Spleen (tissue), 11 donors: ENCODE results near the gene PAWR. TPM values are rescaled to one million over a fixed set of nuclear protein-coding genes. Genes with fewer than 3 reads are reported as not detected.

Source experiments
- DNase-seq: peaks from one replicate; pipeline ENCODE4 v3.0.0-alpha.2; 2020
- H3K27ac ChIP-seq, 8 donors: fragments of 200-600 bp; sonication (generic) in 7 of 8; 1 replicate in 4 of 8; 2 replicates in 4 of 8; pipeline versions ENCODE4 v1.5.0 to v1.8.0; 2016 to 2021; ENCODE audit warnings: inconsistent platforms in 4 of 8, mild to moderate bottlenecking in 4 of 8, moderate library complexity in 1 of 8
- H3K27me3 ChIP-seq, 7 donors: fragments of 200-600 bp; sonication (generic) in 6 of 7; replicated peaks in 1 of 7; 1 replicate in 4 of 7; 2 replicates in 3 of 7; pipeline versions ENCODE4 v1.5.0 to v1.8.0; 2016 to 2021; ENCODE audit warnings: inconsistent platforms in 3 of 7, mild to moderate bottlenecking in 1 of 7
- H3K36me3 ChIP-seq, 6 donors: fragments of 200-600 bp; sonication (generic) in 5 of 6; 1 replicate in 4 of 6; 2 replicates in 2 of 6; pipeline versions ENCODE4 v1.5.0 to v1.8.0; 2016 to 2021; ENCODE audit warnings: inconsistent platforms in 2 of 6
- H3K4me1 ChIP-seq, 6 donors: fragments of 200-600 bp; sonication (generic) in 5 of 6; 1 replicate in 3 of 6; 2 replicates in 3 of 6; pipeline versions ENCODE4 v1.5.0 to v1.8.0; 2016 to 2021; ENCODE audit warnings: inconsistent platforms in 3 of 6
- H3K4me3 ChIP-seq, 8 donors: fragments of 200-600 bp; sonication (generic) in 7 of 8; 1 replicate in 4 of 8; 2 replicates in 4 of 8; pipeline versions ENCODE4 v1.5.0 to v1.8.0; 2016 to 2021; ENCODE audit warnings: inconsistent platforms in 4 of 8, mild to moderate bottlenecking in 4 of 8, moderate library complexity in 2 of 8
- H3K9me3 ChIP-seq, 8 donors: fragments of 200-600 bp; sonication (generic) in 7 of 8; 1 replicate in 4 of 8; 2 replicates in 4 of 8; pipeline versions ENCODE4 v1.5.0 to v1.8.0; 2016 to 2021; ENCODE audit warnings: inconsistent platforms in 4 of 8
- CTCF ChIP-seq, 11 experiments: fragments of 200-600 bp in 7 of 11; fragments of 450-650 bp in 4 of 11; sonication (generic) in 4 of 11; IDR thresholded peaks in 8 of 11; conservative IDR thresholded peaks in 3 of 11; 1 replicate in 7 of 11; 2 replicates in 4 of 11; pipeline versions ENCODE4 v1.4.0 to v1.8.0; 2016 to 2021; ENCODE audit warnings: antibody characterized with exemption in 11 of 11, inconsistent platforms in 4 of 11, mild to moderate bottlenecking in 1 of 11
- POLR2A ChIP-seq, 3 donors: fragments of 450-650 bp; IDR thresholded peaks; one replicate each; pipeline ENCODE4 v1.5.1; 2017; ENCODE audit warnings: antibody characterized with exemption in 3 of 3, mild to moderate bottlenecking in 1 of 3
- POLR2AphosphoS5 ChIP-seq, 3 donors: sonication (generic); formaldehyde crosslinking; IDR thresholded peaks; one replicate each; pipeline ENCODE4 v1.5.1; 2017; ENCODE audit warnings: antibody characterized with exemption in 3 of 3
- WGBS, 5 donors: extraction: QIAGEN DNeasy Blood & Tissue Kit in 3 of 5; methylation state at CpG; one replicate each; pipeline versions ENCODE4 v1.1.5 to v1.1.7; 2013 to 2018; 5-methylcytosine and 5-hydroxymethylcytosine counted together
- intact Hi-C: fragments of 100-400 bp; cut with DNase I; formaldehyde crosslinking; loops from one replicate; pipeline ENCODE4 v1.15.0; 2023; ENCODE audit warnings: low total_unique reads
- polyA plus RNA-seq, 3 donors: library from polyadenylated mRNA; stranded (reverse); fragments of 200-250 nt; gene quantifications; one replicate each; pipeline ENCODE4 v1.2.1, GENCODE V29; 2013
- total RNA-seq, 7 donors: library from RNA; depleted of rRNA in 3 of 7; stranded (reverse); fragments of >200 nt in 3 of 7; fragmentation: NEBNext Ultra II Directional in 4 of 7; extraction: Animal tissue kit (Norgen Biotek cat#: 25700) in 4 of 7; gene quantifications; one replicate each; pipeline versions ENCODE4 v1.1.0 to v1.2.1, GENCODE V29; 2016 to 2021
- donor health status: healthy with polysubstance abuse.
- donor health status: DM: no; HTN: no; CAD: no; lungs with moderate emphysema.
- donor health status: DM: no; HTN: no; CAD: no.
- donor health status: Bipolar disorder and iron deficiency.
- donor health status: healthy.
- donor health status: DM: no; HTN: no; CAD: no.
- donor health status: DM: yes; HTN: yes; CAD: no.

Gene PAWR
- total and polyA plus RNA-seq, 10 donors, result 16.1 to 38.0 (median 30.3) TPM

DNA sequence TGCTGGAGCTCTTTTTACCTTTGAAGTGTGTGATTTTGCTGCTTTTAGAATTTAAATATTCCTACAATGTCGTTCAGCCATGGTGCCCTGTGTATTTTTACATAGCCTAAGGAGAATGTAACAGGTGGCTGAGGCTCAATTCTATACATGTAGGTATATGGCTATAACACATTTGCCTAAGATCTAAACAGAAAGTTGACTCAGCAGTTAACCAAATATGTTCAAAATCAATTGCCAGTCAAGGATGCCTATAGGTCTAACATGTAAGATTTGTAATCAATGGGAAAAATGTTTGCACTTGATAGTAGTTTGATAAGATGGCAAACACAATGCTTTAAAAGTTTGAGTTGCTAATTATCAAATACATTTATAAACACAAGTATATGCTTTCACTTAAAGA, 8.2 kb downstream of the PAWR start:
- TF ChIP-seq POLR2AphosphoS5 (IDR thresholded peaks at IDR 0.05), result no peak
- no peak for TF ChIP-seq POLR2A (IDR thresholded peaks at IDR 0.05)
- TF ChIP-seq CTCF (IDR thresholded peaks at IDR 0.05 in 8 of 11, conservative IDR thresholded peaks at IDR 0.05 in 3 of 11), result no peak
- no peaks in the 10 kb centered on the region for H3K27me3 ChIP-seq
- H3K4me3 ChIP-seq, result no peak overlapping the region
- no peaks in the 10 kb centered on the region for H3K9me3 ChIP-seq
- no peak for DNase-seq
- H3K36me3 ChIP-seq, result no peaks in the 10 kb centered on the region
- intact Hi-C loops, result no loop called here
- H3K27ac ChIP-seq, result no peak overlapping the region
- peaks cover under 1 to 30% (median 10%) of the 10 kb centered on the region in 6 donors for H3K4me1 ChIP-seq
- WGBS, 5 donors, result 70 to 96% (median 72%) methylated on average over 1 of the region's 1 CpG

DNA sequence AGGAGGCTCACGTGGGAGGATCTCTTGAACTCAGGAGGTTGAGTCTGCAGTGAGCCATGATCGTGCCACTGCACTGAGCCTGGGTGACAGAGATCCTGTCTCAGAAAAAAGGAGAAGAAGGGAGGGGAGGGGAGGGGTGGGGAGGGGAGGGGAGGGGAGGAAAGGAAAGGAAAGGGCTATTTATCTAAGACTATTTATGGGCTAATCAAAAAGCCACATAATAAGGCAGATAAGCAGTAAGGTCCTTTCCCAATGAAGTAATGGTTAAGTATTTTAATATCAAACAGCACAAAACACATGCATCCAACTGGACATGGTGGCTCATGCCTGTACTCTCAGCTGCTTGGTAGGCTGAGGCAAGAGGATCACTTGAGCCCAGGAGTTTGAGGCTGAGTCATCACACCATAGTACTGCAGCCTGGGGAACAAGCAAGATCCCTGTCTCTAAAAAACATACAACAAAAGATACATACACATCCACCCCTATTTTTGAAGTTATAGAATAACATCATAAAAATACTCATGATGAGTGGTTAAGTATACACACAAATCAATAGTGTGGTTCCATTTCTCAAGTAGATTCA, 9.7 kb downstream of the PAWR start:
- Histone ChIP-seq H3K27me3 (no peaks in the 10 kb centered on the region), H3K4me3 (no peak overlapping the region), H3K27ac (no peak overlapping the region), H3K9me3 (no peaks in the 10 kb centered on the region), H3K4me1 (peaks cover 0 to 15% (median 0%) of the 10 kb centered on the region in 6 donors), H3K36me3 (no peaks in the 10 kb centered on the region)
- DNase-seq, result no peak
- TF ChIP-seq CTCF (IDR thresholded peaks at IDR 0.05 in 8 of 11, conservative IDR thresholded peaks at IDR 0.05 in 3 of 11) (no peak), POLR2AphosphoS5 (IDR thresholded peaks at IDR 0.05) (no peak), POLR2A (IDR thresholded peaks at IDR 0.05) (no peak)
- WGBS, 5 donors, result 55 to 100% (median 68%) methylated on average over 1 to 2 of the region's 2 CpGs
- intact Hi-C loops, result no loop called here

DNA sequence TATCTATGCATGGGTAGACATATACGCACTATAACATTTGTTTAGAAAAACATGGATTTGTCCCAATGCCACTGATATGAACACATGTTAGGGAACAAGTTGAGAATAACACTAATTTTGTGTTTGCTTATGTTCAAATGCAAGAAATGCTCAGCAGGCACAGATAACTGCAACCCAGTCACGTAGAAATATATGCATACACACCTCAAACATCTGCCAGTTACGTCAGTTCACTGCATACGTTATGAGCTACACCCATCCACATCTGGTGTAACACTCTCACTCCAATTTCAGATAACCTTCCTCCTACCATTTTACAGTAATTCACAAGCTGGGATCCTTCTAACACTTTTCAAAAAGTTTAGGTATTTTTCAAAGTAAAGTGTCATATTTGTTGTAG, 10.7 kb downstream of the PAWR start:
- H3K27me3 ChIP-seq, result no peaks in the 10 kb centered on the region
- H3K9me3 ChIP-seq, result no peaks in the 10 kb centered on the region
- intact Hi-C loops, result no loop called here
- no peak overlapping the region for H3K4me3 ChIP-seq
- TF ChIP-seq CTCF (IDR thresholded peaks at IDR 0.05 in 8 of 11, conservative IDR thresholded peaks at IDR 0.05 in 3 of 11) (no peak), POLR2A (IDR thresholded peaks at IDR 0.05) (no peak), POLR2AphosphoS5 (IDR thresholded peaks at IDR 0.05) (no peak)
- no peak for DNase-seq
- WGBS, 5 donors, result 80 to 93% (median 84%) methylated on average over 4 of the region's 4 CpGs
- H3K4me1 ChIP-seq, result peaks cover 0 to 11% (median 0%) of the 10 kb centered on the region in 6 donors
- H3K27ac ChIP-seq, result no peak overlapping the region
- no peaks in the 10 kb centered on the region for H3K36me3 ChIP-seq

GRCh38 chr12:79678306-79678705, 12.5 kb downstream of the PAWR start:
- intact Hi-C loops, result no loop called here
- no peak for DNase-seq
- no peak overlapping the region for H3K27ac ChIP-seq
- H3K27me3 ChIP-seq, result no peaks in the 10 kb centered on the region
- H3K36me3 ChIP-seq, result no peaks in the 10 kb centered on the region
- peaks cover 0 to 17% (median 0%) of the 10 kb centered on the region in 6 donors for H3K4me1 ChIP-seq
- H3K9me3 ChIP-seq, result no peaks in the 10 kb centered on the region
- TF ChIP-seq CTCF (IDR thresholded peaks at IDR 0.05 in 8 of 11, conservative IDR thresholded peaks at IDR 0.05 in 3 of 11) (no peak), POLR2A (IDR thresholded peaks at IDR 0.05) (no peak), POLR2AphosphoS5 (IDR thresholded peaks at IDR 0.05) (no peak)
- no peak overlapping the region for H3K4me3 ChIP-seq
